Ishikawa (cell line): ENCODE results near the gene CAMK1D.

Experiments used
- CEBPB ChIP-seq: IDR thresholded peaks from 2 replicates; pipeline ENCODE4 v1.6.1; 2012
- CREB1 ChIP-seq: IDR thresholded peaks from 2 replicates; pipeline ENCODE4 v1.6.1; 2012; ENCODE audit warnings: low read depth
- EGR1 ChIP-seq: IDR thresholded peaks from 2 replicates; pipeline ENCODE4 v1.6.1; 2012
- EP300 ChIP-seq: IDR thresholded peaks from 2 replicates; pipeline ENCODE4 v1.6.1; 2012; ENCODE audit warnings: borderline replicate concordance
- FOXM1 ChIP-seq: IDR thresholded peaks from 2 replicates; pipeline ENCODE4 v1.6.1; 2012; ENCODE audit warnings: low read depth, borderline replicate concordance
- MAX ChIP-seq: IDR thresholded peaks from 2 replicates; pipeline ENCODE4 v1.6.1; 2012
- NFIC ChIP-seq: IDR thresholded peaks from 2 replicates; pipeline ENCODE4 v1.6.1; 2012
- RAD21 ChIP-seq: IDR thresholded peaks from 2 replicates; pipeline ENCODE4 v1.6.1; 2012; ENCODE audit warnings: low read depth
- REST ChIP-seq: IDR thresholded peaks from 2 replicates; pipeline ENCODE4 v1.6.1; 2012; ENCODE audit warnings: low read depth, mild to moderate bottlenecking
- TAF1 ChIP-seq: IDR thresholded peaks from 2 replicates; pipeline ENCODE4 v1.6.1; 2012; ENCODE audit warnings: low read depth, mild to moderate bottlenecking
- TCF12 ChIP-seq: IDR thresholded peaks from 2 replicates; pipeline ENCODE4 v1.6.1; 2012; ENCODE audit warnings: low read depth
- TEAD4 ChIP-seq: IDR thresholded peaks from 2 replicates; pipeline ENCODE4 v1.6.1; 2012
- USF1 ChIP-seq: IDR thresholded peaks from 2 replicates; pipeline ENCODE4 v1.6.1; 2012
- YY1 ChIP-seq: IDR thresholded peaks from 2 replicates; pipeline ENCODE4 v1.6.1; 2012; ENCODE audit warnings: low read depth
- ZBTB7A ChIP-seq: IDR thresholded peaks from 2 replicates; pipeline ENCODE4 v1.6.1; 2012; ENCODE audit warnings: low read depth

The CAMK1D gene

GRCh38 chr10:12841426-12841825 is 492.1 kb downstream of the CAMK1D start:
- TF ChIP-seq EP300 (no peak), TCF12 (no peak), YY1 (no peak), REST (no peak), MAX (no peak), RAD21 (no peak), CREB1 (no peak), TEAD4 (no peak), NFIC (no peak), EGR1 (no peak), USF1 (no peak), FOXM1 (no peak), TAF1 (no peak), ZBTB7A (no peak), CEBPB (no peak)

- TF ChIP-seq USF1 (no peak), CEBPB (no peak), REST (no peak), TCF12 (no peak)
Observed at GRCh38 chr10:12841826-12842225, 492.5 kb downstream of the CAMK1D start.

- TF ChIP-seq TAF1 = no peak
- no peak for TF ChIP-seq ZBTB7A
- no peak for TF ChIP-seq USF1
- no peak for TF ChIP-seq MAX
- TF ChIP-seq EGR1 = no peak
Observed at GRCh38 chr10:12842310-12842709, 493.0 kb downstream of the CAMK1D start.

- TF ChIP-seq RAD21 (no peak), REST (no peak), EGR1 (no peak), TCF12 (no peak), USF1 (no peak), CREB1 (no peak), TEAD4 (no peak), MAX (no peak), CEBPB (no peak), YY1 (no peak)
Observed at GRCh38 chr10:12843296-12843945, 494.1 kb downstream of the CAMK1D start.
